SU-DHL-6 (cell line): ENCODE data around the gene OR1N1.

Experiments used
- EZH2phosphoT487 ChIP-seq: fragments of 200-600 bp; sonication (generic), shearing (Covaris generic); conservative IDR thresholded peaks from 2 replicates; pipeline ENCODE4 v1.6.1; 2018; ENCODE audit warnings: mild to moderate bottlenecking, antibody characterized with exemption, low read length, moderate library complexity, mixed read lengths
- TF ChIP-seq, protein P1 (sequence below): fragments of 200-600 bp; sonication (generic); IDR thresholded peaks from one replicate; pipeline ENCODE4 v1.5.1; 2017; ENCODE audit warnings: antibody characterized with exemption, mild to moderate bottlenecking, low read length, moderate library complexity; ENCODE audit not compliant: insufficient read depth, poor library complexity, severe bottlenecking

DNA sequence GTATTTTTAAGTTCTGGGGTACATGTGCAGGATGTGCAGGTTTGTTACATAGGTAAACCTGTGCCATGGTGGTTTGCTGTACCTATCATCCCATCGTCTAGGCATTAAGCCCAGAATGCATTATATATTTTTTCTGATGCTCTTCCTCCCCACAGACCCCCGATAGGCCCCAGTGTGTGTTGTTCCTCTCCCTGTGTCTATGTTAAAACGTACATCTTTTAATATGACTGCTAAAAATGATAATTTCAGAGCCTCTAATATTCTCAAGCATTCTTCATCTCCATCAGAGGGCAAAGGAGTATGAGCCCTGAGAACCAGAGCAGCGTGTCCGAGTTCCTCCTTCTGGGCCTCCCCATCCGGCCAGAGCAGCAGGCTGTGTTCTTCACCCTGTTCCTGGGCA is 16.6 kb downstream of the OR1N1 start, which contains the start of gene OR1J2:
- TF ChIP-seq, protein P1, sequence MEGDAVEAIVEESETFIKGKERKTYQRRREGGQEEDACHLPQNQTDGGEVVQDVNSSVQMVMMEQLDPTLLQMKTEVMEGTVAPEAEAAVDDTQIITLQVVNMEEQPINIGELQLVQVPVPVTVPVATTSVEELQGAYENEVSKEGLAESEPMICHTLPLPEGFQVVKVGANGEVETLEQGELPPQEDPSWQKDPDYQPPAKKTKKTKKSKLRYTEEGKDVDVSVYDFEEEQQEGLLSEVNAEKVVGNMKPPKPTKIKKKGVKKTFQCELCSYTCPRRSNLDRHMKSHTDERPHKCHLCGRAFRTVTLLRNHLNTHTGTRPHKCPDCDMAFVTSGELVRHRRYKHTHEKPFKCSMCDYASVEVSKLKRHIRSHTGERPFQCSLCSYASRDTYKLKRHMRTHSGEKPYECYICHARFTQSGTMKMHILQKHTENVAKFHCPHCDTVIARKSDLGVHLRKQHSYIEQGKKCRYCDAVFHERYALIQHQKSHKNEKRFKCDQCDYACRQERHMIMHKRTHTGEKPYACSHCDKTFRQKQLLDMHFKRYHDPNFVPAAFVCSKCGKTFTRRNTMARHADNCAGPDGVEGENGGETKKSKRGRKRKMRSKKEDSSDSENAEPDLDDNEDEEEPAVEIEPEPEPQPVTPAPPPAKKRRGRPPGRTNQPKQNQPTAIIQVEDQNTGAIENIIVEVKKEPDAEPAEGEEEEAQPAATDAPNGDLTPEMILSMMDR = no peak
- no peak for TF ChIP-seq EZH2phosphoT487
